Activated CD4-positive, alpha-beta T cell treated with anti-CD3 and anti-CD28 coated beads for 48 hours (primary cell): ENCODE measurements around the gene CST9.
"Not testable (repeated sequence)": the region's sequence is repeated elsewhere in the genome, so short reads cannot be mapped to it uniquely, and the experiment has no call there.

Experiments
- DNase-seq: peaks from one replicate; pipeline ENCODE4 v3.0.0-alpha.2; 2020

CST9 gene

DNA sequence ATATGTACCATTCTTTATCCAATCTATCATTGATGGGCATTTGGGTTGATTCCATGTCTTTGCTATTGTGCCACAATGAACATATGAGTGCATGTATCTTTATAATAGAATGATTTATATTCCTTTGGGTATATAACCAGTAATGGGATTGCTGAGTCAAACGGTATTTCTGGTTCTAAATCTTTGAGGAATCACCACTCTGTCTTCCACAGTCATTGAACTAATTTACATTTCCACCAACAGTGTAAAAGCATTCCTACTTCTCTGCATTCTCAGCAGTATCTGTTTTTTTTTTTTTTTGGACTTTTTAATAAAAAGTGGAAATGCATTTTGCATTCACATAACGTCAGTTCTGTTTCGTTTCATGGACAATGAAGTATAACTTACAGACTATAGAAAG, 16.7 kb upstream of the CST9 start:
- DNase-seq = not testable (repeated sequence)

DNA sequence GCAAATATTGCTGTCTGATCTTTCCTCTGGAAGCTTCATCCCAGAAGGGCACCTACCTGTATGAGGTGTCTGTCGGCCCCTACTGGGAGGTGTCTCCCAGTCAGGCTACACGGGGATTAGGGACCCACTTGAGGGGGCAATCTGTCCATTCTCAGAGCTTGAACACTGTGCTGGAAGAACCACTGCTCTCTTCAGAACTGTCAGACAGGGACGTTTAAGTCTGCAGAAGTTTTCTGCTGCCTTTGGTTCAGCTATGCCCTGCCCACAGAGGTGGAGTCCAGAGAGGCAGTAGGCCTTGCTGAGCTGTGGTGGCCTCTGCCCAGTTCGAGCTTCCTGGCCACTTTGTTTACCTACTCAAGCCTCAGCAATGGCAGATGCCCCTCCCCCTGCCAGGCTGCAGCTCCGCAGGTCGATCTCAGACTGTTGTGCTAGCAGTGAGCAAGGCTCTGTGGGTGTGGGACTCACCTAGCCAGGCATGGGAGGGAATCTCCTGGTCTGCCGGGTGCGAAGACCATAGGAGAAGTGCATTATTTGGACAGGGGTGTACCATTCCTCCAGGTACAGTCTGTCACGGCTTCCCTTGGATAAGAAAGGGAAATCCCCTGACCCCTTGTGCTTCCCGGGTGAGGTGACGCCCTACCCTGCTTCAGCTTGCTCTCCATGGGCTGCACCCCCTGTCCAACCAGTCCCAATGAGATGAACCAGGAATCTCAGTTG, 15.1 kb upstream of the CST9 start:
- not testable (repeated sequence) for DNase-seq

DNA sequence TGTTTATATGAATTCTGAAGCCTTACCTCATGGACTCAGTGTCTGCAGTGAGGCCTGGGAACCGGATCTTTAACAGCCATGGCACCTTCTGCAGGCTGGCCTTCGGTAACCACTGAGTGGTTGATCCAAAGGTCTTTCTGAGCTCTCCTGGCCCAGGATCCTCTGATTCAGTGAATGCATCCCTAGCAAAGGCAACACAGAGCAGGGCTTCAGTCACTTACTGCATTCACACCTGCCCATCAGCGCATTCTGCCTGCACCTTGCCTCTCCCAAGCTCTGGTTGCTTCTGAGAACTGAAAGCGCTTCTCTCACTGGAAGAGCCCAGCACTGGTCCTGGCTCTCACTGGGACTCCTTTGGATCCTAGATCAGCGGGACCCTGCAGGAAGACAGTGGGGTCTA, 8.4 kb upstream of the CST9 start:
- DNase-seq = no peak

DNA sequence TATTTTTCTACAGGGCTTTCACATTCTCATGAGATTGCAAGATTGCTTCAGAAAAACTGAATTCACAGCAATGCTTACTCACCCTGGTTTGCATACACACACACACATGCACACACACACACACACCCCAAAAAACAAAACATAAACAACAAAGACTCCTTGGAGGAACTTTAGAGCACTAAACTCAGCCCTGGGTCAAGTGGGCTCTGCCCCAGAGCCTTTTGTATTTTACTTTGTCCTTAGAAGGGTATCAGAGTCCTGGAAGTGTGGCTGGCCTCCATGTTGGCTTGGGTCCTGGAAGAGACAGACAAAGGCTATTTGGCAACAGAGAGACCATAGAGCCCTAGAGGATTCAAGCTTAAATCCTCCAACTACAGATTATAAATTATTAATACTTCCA, 8.0 kb upstream of the CST9 start:
- no peak for DNase-seq

GRCh38 chr20:23612396-23612795, 6.7 kb upstream of the CST9 start:
- no peak for DNase-seq

- DNase-seq = no peak
Observed at GRCh38 chr20:23609486-23610109, 3.9 kb upstream of the CST9 start.

DNA sequence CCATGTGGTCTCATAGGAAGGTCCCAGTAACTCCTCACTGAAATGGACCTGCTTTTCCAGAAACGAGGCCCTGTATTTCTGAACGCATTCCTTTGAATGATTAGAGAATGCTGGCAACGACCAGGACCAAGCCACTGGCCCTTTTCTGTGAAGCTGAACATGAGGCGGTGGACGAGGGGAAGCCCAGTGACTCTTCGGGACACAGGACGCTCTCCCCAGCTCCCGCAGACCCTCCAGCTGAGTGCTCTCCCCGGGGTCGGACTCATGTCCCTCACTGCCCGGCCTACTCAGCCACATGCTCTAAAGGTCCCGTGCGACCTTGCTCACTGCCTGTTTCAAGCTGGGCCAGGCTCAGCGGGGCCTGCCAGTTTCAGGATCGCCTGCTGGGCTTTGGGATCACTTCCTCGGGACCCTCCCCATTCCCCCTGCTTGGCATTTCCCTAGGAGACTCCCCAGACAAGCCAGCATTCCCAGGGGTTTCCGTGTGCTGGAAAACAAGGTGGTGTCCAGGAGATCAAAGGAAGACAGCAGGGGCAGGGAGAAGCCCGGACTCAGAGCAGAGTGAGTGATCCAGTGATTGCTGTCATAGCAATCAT, 2.6 kb upstream of the CST9 start:
- no peak for DNase-seq

- no peak for DNase-seq
Observed at GRCh38 chr20:23607497-23608245, 2.0 kb upstream of the CST9 start.

- peak; percentile 81 for DNase-seq
Observed at GRCh38 chr20:23606652-23607049, 934 bp upstream of the CST9 start.

DNA sequence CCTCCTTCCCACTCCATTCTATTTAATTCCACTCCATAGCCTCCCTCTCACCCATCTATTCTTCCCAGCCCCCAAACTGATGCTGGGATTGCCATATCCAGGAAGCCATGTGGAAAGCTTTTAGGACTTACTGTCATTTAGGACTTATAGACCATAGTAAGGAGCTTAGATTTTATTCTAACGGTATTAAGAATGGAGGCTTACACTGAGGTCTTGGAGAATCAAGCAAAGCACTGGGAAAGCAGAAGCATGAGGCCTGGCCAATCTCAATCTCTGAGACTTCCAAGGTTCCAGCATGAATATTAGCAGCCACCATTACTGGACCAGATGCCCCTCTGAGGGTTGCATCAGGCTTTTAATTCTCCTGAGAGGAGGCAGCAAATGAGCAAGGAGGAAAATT, 1.4 kb downstream of the CST9 start:
- no peak for DNase-seq

DNA sequence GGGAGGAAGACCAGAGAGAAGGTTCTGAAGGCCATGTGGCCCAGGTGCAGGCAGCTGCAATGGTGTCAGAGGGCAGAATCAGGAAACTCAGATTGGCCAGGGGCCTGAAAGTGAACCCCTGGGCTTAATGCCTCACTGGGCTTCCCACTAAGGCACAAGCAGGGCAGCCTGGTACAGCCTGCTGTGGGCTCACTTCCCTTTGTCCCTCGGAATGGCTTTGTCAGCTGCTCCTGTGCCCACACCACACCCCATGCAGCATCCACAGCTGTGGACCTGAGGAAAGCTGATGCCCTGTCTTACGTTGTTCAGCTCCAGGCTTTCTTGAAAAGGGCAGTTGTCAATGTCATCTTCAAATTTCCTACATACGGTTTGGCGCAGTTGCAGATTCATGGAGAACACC, 2.4 kb downstream of the CST9 start:
- no peak for DNase-seq

- no peak for DNase-seq
Observed at GRCh38 chr20:23602699-23603098, 3.0 kb downstream of the CST9 start.

DNA sequence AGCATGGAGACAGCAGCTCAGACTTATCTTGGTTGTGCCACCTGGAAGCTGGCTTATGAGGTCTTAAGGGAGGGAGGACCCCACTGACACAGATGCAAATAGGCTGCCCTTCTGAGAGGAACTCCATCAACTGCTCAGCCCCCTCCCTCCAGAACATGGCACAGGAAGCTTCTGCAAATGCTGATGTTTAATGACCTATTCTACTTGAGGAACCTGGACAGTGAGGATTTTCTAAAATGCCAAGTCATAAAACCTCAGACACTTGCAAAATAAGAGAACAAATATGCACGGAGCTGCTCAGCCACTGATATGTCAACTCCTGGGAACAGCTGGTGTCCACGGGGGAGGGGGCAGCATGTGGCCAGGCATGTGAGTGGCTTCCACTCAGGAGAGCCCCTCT, 3.5 kb downstream of the CST9 start:
- no peak for DNase-seq

- no peak for DNase-seq
Observed at GRCh38 chr20:23601715-23602114, 4.0 kb downstream of the CST9 start.

GRCh38 chr20:23598481-23598880, 7.2 kb downstream of the CST9 start:
- no peak for DNase-seq

- no peak for DNase-seq
Observed at GRCh38 chr20:23596579-23597250, 9.0 kb downstream of the CST9 start.

- no peak for DNase-seq
Observed at GRCh38 chr20:23595941-23596340, 9.8 kb downstream of the CST9 start.

GRCh38 chr20:23588434-23589403, 17.0 kb downstream of the CST9 start:
- no peak for DNase-seq

DNA sequence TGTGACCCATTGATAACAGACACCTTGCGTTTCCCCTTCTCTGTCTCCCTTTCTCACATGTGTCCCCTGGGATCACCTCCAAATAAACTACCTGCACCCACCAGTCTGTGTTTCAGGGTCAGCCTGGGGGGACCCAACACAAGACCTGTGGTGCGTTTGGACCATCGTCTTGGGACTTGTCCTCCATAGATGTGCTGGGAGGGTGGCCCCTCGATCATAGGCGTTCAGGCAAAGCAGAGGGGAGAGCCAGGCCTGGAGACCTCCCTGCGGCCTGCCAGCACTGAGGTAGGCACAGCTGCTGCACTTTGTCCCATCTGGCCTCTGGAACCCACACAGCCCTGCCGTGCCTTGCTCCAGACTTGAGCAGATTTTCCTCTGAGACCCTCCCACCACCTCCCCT, 18.1 kb downstream of the CST9 start:
- DNase-seq = no peak

DNA sequence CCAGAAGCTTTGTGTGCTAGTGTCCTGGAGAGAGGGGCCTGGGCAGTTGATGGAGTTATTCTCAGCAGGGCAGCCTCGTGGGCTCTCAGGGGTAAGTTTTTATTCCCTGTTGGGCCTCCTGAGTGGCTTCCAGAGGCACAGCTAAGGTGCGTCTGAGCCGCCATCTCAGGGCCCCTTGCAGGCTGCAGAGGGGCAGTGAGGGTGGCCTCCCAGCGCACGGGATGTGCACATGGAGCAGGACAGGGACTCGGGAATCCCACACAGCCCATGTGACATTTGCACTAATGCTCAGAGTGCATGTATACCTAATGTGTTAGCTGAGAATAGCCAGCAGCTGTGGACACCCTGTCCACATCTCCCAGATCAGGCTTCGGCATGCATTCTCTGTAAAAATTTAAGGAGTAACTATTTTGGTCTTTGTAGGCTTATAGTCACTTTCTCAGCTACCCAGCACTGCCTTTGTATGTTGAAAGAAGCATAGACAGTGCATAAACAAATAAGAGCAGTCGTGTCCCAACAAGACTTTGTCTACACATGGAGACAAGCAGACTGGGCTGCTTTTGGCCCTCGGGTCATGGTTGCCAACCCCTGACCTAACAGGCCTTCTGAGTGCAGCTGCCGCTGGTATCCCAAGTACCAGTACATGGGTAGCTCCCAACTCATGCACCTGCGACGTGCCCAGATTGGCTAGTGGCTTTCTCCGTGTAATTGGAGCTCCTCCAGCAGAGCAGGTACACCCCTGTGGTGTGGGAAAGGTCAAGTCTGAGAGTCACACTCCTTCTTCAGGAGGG, 18.8 kb downstream of the CST9 start:
- no peak for DNase-seq
